KG1 (cell line): Measurements from ENCODE around the gene PTPN13.

Experiments used
- DNase-seq: peaks from one replicate; lab custom pipeline; 2025; lab: John Stamatoyannopoulos, UW

PTPN13 gene

GRCh38 chr4:86593688-86594558 lies at the start of gene PTPN13:
TSS of gene PTPN13 (plus strand) at chr4:86594315. CDS start at chr4:86635257, 40,942 bp downstream.
- peak; percentile 44 for DNase-seq

DNA sequence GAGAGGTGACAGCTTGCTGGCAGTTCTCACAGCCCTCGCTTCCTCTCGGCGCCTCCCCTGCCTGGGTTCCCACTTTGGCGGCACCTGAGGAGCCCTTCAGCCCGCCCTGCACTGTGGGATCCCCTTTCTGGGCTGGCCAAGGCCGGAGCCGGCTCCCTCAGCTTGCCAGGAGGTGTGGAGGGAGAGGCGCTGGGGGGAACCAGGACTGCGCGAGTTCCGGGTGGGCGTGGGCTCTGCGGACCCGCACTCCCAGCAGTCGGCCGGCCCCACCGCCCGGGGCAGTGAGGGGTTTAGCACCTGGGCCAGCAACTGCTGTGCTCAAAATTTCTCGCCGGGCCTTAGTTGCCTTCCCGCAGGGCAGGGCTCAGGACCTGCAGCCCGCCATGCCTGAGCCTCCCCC lies 47.0 kb upstream of the PTPN13 start:
- no peak for DNase-seq

DNA sequence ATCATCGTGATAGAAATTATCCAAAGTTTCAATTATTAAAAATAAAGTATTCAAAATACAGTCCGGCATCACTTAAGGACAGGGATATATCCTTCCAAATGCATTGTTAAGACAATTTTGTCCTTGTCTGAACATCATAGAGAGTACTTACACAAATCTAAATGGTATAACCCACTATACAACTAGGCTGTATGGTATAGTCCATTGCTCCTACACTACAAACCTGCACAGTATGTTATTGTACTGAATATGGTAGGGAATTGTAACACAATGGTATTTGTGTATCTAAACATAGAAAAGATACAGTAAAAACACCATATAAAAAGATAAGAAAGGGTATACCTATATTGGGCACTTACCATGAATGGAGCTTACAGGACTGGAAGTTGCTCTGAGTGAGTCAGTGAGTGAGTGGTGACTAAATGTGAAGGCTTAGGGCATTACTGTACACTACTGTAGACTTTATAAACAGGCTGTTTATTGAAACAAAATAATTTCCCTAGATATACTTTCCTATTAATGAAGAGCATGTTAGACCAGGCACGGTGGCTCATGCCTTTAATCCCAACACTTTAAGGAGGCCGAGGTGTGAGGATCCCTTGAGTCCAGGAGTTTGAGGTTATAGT lies 44.8 kb upstream of the PTPN13 start:
- DNase-seq, result no peak

DNA sequence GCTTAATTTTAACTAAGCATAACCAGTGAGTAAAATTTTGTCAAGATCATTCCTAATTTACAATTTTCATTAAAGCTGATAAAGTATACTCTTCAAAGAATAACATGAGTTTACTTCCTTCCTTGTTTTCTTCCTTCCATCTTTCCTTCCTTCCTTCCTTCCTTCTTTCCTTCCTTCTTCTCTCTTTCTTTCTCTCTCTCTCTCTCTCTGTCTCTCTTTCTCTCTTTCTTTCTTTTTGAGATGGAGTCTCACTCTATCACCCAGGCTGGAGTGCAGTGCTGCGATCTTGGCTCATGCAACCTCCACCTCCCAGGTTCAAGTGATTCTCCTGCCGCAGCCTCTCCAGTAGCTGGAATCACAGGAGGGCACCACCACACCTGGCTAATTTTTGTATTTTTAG lies 42.7 kb upstream of the PTPN13 start:
- no peak for DNase-seq

DNA sequence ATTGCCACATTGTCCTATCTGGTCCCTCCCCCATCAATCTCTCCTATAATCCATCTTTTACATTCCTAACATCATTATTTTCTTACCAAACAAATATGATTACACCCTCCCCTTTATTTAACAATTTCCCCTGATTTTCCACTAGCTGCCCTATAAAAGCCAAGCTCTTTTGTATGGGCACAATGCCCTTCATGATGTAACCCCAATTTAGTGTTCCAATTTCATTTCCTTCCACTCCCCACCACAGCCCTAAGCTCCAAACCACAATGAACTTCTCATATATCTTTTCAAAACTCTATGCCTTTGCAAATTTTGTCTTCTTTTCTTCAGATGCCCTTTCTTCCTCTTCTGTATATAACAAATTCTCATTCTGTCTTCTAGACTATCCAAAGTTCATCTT lies 39.5 kb upstream of the PTPN13 start:
- DNase-seq, result peak; percentile 15

DNA sequence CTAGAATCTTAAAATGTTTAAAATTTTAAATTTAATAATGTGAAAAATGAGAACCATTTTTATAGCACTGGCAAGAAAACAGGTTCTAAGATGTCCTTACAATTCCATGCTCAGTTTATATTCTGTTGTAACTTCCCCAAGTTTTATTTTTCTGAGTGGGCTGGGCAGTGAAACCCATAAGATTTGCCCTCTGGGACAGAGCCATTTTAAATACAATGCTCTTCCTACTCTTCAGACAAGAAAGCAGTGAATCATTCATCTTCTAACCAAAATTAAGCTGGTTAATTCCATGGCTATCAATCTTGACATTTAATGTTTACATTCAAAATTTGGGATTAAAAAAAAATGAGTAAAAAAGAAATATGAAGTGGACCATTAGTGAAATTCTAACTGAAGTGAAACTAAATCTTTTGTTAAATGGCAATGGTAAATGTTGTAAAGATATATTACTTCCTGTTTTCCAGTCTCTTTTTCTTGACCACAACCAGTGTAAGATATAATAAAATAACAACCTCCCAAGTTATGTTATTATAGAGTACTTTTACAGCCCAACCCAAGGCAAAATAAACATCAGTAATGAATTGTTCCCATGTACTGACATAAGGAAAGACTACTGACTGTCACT lies 37.2 kb upstream of the PTPN13 start:
- no peak for DNase-seq

GRCh38 chr4:86557526-86557925 lies 36.6 kb upstream of the PTPN13 start:
- DNase-seq, result no peak

- DNase-seq, result no peak
Observed at GRCh38 chr4:86558258-86558657, 35.9 kb upstream of the PTPN13 start.

DNA sequence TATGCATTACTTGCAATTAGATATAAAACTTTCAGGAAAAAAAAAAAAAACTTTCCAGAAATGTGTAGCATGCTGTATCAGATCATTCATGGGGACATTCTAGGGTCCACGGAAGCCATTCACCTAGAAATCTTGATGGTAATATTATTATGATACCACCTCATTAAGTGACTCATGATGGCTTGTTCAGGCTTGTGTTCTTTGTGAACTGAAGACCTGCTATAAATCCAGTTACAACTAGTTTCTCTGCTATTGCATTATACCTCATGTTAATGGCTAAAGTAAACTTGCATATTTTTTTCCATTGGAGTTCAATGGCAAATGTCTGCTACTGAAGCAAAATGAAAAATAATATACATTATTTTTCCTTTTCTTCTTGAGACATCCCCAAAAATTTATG lies 35.3 kb upstream of the PTPN13 start:
- no peak for DNase-seq

- DNase-seq, result no peak
Observed at GRCh38 chr4:86560447-86560846, 33.7 kb upstream of the PTPN13 start.

GRCh38 chr4:86561256-86561655 lies 32.9 kb upstream of the PTPN13 start:
- DNase-seq, result no peak

DNA sequence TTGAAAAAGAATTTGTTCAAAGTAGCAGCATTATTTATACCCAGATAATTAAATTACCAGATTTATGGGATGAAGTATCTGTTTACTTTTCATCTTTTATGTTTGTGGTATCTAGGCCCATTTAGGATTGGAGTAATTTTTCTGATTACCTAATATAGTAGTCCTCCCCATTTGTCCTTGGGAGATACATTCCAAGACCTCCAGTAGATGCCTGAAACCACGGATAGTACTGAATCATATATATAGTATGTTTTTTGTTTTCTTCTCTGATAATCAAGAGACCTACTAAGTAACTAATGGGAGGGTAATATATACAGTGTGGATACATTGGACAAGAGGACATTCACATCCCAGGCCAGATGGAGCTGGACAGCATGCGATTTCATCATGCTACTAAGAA lies 30.7 kb upstream of the PTPN13 start:
- no peak for DNase-seq

DNA sequence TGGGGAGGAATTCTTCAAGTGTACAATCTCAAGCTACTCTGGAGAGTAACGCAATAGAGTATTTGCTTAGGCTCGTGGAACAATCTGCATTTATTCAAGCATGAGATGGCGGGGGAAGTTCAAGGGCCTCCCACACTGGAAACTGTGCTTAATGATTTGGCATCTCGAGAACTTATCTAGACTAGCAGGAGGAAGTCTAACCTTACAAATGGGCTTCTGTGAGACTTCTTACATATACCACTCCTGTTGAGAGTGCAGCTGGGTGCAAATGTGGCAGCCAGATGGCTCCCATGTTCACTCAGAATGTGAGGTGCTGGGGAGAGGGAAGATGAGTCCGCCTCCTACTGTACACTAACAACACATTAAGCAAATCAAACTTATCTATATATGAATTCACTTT lies 29.3 kb upstream of the PTPN13 start:
- no peak for DNase-seq

DNA sequence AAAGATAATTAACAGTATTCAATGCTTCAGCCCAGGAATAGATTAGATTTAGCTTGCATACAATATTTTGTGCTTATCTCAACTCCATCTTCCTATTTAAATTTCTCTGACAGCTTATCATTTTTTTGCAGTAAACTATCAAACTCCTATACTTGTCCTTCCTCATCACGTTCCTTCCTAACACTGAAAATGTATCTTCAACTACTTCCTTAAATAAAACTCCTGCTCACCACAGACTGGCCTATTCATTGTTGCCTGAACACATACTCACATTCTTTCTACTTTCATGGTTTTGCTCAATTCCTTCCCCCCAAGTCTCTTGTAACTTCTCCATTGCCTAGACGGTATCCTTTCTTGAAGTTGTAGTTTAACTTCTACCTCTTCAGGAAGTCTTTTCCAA lies 28.5 kb upstream of the PTPN13 start:
- DNase-seq, result peak; percentile 46

DNA sequence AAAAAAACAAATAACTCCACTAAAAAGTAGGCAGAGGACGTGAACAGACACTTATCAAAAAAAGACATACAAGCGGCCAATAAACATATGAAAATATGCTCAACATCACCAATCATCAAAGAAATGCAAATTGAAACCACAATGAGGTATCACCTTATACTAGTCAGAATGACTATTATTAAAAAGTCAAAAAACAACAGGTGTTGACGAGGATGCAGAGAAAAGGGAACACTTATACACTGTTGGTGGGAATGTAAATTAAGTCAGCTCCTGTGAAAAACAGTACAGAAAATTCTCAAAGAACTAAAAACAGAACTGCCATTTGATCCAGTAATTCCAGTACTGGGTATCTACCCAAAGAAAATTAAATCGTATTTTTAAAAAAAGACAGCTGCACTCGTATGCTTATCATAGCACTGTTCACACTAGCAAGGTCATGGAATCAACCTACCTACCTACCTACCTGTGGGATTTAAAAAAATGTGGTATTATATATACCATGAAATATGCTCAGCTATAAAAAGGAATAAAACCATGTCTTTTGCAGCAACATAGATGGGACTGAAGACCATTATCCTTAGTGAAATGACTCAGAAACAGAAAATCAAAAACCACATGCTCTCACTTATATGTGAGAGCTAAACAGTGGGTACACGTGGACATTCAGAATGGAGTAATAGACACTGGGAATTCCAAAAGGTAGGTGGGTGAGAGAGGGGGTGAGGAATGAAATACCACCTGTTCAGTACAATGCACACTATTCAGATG lies 24.8 kb upstream of the PTPN13 start:
- no peak for DNase-seq

DNA sequence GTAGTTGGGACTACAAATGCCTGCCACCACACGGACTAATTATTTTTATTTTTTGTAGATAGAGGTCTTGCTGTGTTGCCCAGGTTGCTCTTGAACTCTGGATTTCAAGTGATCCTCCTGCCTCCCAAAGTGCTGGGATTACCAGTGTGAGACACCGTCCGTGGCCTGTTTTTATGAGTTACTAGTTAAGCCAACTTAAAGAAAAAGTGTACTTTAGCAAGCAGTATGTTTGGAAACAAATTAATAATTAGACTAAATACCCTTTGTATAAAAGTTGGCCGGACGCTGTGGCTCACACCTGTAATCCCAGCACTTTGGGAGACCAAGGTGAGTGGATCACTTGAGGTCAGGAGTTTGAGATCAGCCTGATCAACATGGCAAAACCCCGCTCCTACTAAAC lies 14.2 kb upstream of the PTPN13 start:
- no peak for DNase-seq

GRCh38 chr4:86582410-86582809 lies 11.7 kb upstream of the PTPN13 start:
- no peak for DNase-seq

GRCh38 chr4:86586160-86586572 lies 7.9 kb upstream of the PTPN13 start:
- no peak for DNase-seq

DNA sequence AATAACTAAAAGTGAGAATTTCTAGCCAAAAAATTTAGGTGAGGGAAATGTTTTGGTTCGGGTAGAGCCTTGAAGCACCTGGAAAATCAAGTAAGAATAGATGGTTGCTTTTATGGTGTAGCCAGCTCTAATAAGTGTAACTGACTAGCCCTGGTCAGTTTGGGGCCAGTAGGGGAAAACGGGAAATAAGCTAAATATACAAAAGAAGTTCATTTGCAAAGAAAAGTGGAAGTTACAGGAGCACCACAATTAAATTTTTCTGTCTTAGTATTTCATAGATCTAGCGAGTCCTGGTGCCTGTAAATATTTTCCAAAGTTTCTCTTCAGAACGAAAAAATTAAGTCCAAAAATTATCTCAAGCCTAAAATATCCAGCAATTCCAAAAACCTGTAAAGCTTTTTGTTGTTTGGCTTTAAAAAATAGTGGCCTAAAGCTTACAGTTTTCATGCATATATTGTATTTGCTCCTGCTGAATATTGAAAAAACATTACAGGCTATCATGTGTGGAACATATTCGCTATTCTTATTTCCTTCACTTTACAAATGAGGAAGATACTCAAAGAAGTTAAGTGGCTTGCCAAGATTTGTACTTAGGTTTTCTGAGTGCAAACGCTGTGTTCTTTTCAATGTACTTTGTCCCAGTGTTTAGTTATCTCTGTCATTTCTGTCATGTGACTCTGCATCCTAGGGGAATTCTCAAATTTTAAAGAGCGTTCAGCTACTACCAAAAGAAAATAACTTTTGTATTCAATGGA lies 7.3 kb upstream of the PTPN13 start:
- DNase-seq, result no peak

DNA sequence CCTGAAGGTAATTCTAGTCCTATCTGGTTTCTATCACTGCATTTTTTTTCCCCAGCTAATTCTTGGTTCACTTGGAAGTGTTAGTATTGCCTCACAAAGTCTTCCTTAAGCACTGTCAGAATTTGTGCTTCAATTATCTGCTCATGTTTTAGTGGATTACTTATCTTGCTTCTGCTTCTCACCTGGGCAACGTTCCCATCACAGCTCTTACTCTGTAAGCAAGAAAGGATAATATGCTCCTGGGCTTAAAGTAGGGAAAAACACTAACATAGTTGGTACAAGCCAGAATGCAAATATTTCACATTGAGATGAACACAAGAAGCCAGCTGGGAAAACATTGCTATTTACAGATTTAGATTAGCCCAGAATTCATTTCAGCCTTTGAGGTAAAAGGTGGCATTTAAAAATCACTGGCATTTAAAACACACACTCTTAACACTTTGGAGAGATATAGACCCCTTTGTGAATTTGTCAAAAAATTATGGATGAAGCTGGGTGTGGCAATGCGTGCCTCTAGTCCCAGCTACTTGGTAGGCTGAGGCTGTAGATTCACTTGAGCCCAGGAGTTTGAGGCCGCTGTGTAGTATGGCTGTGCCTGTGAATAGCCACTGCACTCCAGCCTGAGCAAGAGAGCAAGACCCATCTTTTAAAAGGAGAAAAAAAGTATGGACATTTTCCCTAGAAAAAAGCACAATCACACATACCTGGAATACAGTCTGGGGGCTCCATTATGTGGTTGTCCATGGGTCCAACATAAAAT lies 6.6 kb upstream of the PTPN13 start:
- no peak for DNase-seq
